Anterior cingulate cortex (tissue), 58 donors: ENCODE measurements around the gene TANK.
A peak's percentile ranks its signal among the peaks of the same experiment; 100 is the strongest.
"Not testable (repeated sequence)": the region's sequence is repeated elsewhere in the genome, so short reads cannot be mapped to it uniquely, and the experiment has no call there.

Experiments
- DNase-seq, 58 donors: peaks; one replicate each; lab custom pipeline; 2025; lab: John Stamatoyannopoulos, UW

TANK gene

DNA sequence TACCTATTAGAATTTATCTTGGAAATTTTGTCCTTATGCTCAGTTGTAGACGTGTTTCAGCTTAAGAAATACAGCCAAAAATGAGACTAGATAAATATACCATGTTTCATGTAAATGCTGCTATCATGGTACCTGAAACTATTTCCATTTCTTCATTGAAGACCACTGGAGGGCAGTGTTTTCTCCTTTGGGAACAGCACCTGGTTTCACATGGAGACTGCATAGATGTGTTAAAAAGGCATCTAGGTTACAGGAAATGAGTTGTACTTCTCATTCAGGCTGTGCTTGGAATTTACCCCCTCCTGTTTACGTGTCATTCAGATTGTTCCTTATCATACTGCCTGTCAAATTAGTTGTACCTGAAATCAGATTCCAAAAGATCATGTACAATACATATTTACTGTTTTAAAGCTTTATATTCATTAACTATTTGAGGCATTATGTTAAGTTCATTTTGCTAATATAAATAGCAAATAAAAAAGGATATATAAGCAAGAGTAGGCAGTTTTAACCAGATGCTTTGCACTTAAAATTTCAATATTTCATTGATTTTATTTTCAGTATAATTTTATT is 90.7 kb downstream of the TANK start:
- DNase-seq: no peak

GRCh38 chr2:161257123-161257952 is 97.1 kb downstream of the TANK start:
- DNase-seq: no peak

- no peak for DNase-seq
Measured at GRCh38 chr2:161265874-161266273, 105.6 kb downstream of the TANK start.

GRCh38 chr2:161269111-161269510 is 108.9 kb downstream of the TANK start:
- DNase-seq: no peak

DNA sequence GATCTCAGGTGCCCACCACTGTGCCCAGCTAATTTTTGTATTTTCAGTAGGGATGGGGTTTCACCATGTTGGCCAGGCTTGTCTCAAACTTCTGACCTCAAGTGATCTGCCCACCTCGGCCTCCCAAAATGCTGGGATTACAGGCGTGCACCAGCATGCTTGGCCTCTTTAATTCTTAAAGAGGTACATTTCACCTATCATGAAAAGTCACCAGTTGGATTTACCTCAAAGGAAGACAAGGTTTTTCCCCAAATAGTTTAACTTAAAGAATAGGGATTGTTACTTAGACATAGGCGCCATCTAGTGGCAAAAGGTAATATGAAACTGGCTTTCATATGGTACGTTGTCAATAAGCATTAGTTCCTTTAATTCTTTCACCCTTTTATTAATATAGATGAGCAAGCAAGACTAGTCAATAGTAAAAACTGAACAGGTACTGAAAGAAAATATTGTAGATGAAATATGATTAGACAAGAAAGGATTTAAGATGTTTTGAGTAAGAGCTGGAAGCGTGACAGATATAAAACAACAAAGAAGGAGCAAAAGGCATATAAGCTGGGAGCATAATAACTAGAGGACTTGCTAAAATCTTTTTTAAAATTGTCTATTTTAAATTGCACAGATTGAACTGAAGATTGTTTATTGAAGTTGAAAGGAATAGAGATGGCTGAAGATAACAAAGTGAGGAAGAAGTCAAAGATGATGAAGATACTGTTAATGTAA is 113.0 kb downstream of the TANK start:
- peak in 5 of 58 donors; percentile 1 to 46 (median 11) for DNase-seq

DNA sequence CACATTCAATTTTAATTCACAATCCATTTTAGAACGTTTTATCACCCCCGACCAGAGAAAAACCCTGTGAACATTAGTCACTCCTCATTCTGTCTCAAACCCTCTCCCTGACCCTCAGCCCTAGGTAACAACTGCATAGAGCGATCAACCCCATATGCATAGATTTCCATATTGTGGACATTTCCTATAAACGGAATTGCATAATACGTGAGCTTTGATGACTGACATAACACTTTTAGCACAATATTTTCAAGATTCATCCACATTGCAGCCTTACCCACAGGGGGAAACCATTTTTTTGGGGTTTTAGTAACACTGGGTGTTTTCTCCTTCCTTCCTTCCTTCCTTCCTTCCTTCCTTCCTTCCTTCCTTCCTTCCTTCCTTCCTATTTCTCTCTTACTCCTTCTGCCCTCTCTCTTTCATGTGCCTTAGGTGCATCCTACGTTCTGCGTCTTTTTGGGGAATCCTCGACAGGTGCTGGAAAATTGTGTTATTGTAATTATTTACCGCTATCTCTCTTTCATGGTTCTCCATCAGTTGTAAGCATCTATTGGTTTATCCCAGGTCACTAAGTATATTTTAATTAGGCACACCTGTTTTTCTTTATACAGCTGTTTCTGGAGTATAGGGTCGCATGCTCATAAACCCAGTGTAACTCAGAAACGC is 118.5 kb downstream of the TANK start:
- DNase-seq: not testable (repeated sequence)

- DNase-seq: not testable (repeated sequence)
Measured at GRCh38 chr2:161279230-161279815, 119.1 kb downstream of the TANK start.

GRCh38 chr2:161280906-161281323 is 120.7 kb downstream of the TANK start:
- DNase-seq: not testable (repeated sequence)

GRCh38 chr2:161281615-161282310 is 121.5 kb downstream of the TANK start:
- DNase-seq: not testable (repeated sequence)

DNA sequence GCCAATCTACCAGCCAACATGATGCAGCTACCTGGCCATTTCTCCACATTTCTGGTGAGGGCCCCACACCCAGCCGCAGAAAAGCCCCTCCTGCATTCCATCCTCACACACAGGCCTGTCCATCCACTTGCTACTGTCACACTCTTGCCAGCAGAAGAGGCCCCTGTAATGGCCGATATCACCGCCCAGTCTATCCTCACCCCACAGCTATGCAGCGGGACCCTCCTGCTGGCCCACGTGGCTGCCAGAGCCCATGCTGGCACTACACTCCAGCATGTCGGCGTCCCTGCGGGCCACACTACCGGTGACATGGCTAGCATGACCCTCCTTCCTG is 122.0 kb downstream of the TANK start:
- not testable (repeated sequence) for DNase-seq

- no peak for DNase-seq
Measured at GRCh38 chr2:161283926-161284325, 123.7 kb downstream of the TANK start.
